ENCODE data around the gene KRTAP3-1. TPM values are rescaled to one million over a fixed set of nuclear protein-coding genes. Genes with fewer than 3 reads are reported as not detected.

KRTAP3-1 gene
- total RNA-seq, 1 experiment from 2014 or later: not detected

GRCh38 chr17:40996829-40997228 is 12.1 kb downstream of the KRTAP3-1 start:
- Histone ChIP-seq H3K79me1 (ENCODE audit: insufficient read depth, low read depth, low read length, poor library complexity, severe bottlenecking) (no peaks in the 10 kb centered on the region), H2BK5ac (ENCODE audit: insufficient read length, low read length) (no peak overlapping the region), H3K27ac (ENCODE audit: insufficient read length, low read depth, low read length) (no peak overlapping the region), H3K9ac (ENCODE audit: extremely low read depth, insufficient read length, low read length) (no peak overlapping the region), H3K79me2 (ENCODE audit: insufficient read depth, low read length) (no peaks in the 10 kb centered on the region), H3K4me2 (ENCODE audit: insufficient read depth, insufficient read length, low read length) (no peak overlapping the region), H3K18ac (ENCODE audit: insufficient read length, low read depth, low read length) (no peak overlapping the region), H2BK12ac (ENCODE audit: insufficient read length, low read depth, low read length) (no peak overlapping the region), H3K4ac (ENCODE audit: low read depth, low read length) (no peak overlapping the region), H2BK20ac (ENCODE audit: low read depth, low read length, poor library complexity, severe bottlenecking) (no peak overlapping the region), H2BK15ac (ENCODE audit: low read depth, low read length) (no peak overlapping the region), H2AFZ (ENCODE audit: low read length) (no peak overlapping the region), H2AK5ac (ENCODE audit: insufficient read length, low read length) (no peak overlapping the region), H4K5ac (ENCODE audit: insufficient read length, low read depth, low read length) (no peak overlapping the region), H3K23ac (ENCODE audit: insufficient read length, low read depth, low read length) (no peak overlapping the region), H4K91ac (ENCODE audit: insufficient read length, low read depth, low read length) (no peak overlapping the region), H3K27me3 (ENCODE audit: insufficient read depth, low read length) (no peaks in the 10 kb centered on the region), H4K8ac (replicated peaks; ENCODE audit: insufficient read length, low read depth, low read length) (no peak overlapping the region), H3K4me1 (ENCODE audit: insufficient read depth, low read length) (no peaks in the 10 kb centered on the region), H4K20me1 (ENCODE audit: control insufficient read depth, insufficient read depth, insufficient read length) (no peaks in the 10 kb centered on the region), H3K23me2 (ENCODE audit: insufficient read length, low read depth, low read length, poor library complexity, severe bottlenecking) (no peaks in the 10 kb centered on the region), H3K14ac (ENCODE audit: insufficient read depth, low read length) (no peak overlapping the region), H3T11ph (ENCODE audit: low read length) (no peak overlapping the region), H2BK120ac (ENCODE audit: low read depth, low read length, poor library complexity, severe bottlenecking) (no peak overlapping the region), H3K56ac (ENCODE audit: insufficient read length, low read depth, low read length) (no peak overlapping the region), H3K9me3 (ENCODE audit: control insufficient read depth, low read depth, low read length) (no peaks in the 10 kb centered on the region)
- H3K9me3 Mint-ChIP-seq: no peaks in the 10 kb centered on the region
- no peak for DNase-seq
- H3K27me3 Mint-ChIP-seq (ENCODE audit: low read depth): no peaks in the 10 kb centered on the region; the same call in 1 of the 2 replicates
- no peak overlapping the region for H3K4me3 Mint-ChIP-seq
- peaks cover 0 to 3% of the 10 kb centered on the region in 2 experiments; a peak in 1 of 4 replicates for H3K4me1 Mint-ChIP-seq
- H3K27ac Mint-ChIP-seq: no peak overlapping the region
- TF ChIP-seq CTCF (conservative IDR thresholded peaks at IDR 0.05): no peak
- no peaks in the 10 kb centered on the region; a peak in 1 of 7 replicates for H3K36me3 Mint-ChIP-seq (ENCODE audit: insufficient read depth in 1 of 3, low read depth in 3 of 3)
- no CpG with 5 or more reads among the region's 4 CpGs for WGBS (ENCODE audit: extremely low coverage, insufficient read length, low lambda C conversion rate)

Measured in H9 (cell line).